T-cell (primary cell): Measurements from ENCODE around the gene VENTX. TPM values are rescaled to one million over a fixed set of nuclear protein-coding genes. Genes with fewer than 3 reads are reported as not detected.

Experiments used
- ATAC-seq, 4 experiments: fragments of 200-7000 bp in 3 of 4; fragments of 150-1000 bp in 1 of 4; cut with Tn5 transposase; replicated peaks in 1 of 4; 1 replicate in 3 of 4; 2 replicates in 1 of 4; pipeline ENCODE4 v1.10.0; 2021; ENCODE audit warnings: moderate library complexity in 3 of 4, mild to moderate bottlenecking in 2 of 4, moderate number of reproducible peaks in 1 of 4
- CTCF ChIA-PET, 2 donors: fragments of 300-600 bp; sonication (Branson Sonifier 250); formaldehyde crosslinking; loops; one replicate each; lab custom pipeline; 2022; ENCODE audit warnings: antibody characterized with exemption in 2 of 2; lab: Charles Lee
- POLR2A ChIA-PET, 2 donors: fragments of 300-600 bp; sonication (Branson Sonifier 250); formaldehyde crosslinking; loops; one replicate each; lab custom pipeline; 2022; ENCODE audit warnings: antibody characterized with exemption in 2 of 2; lab: Charles Lee
- DNase-seq, 35 experiments: peaks; one replicate each; pipeline versions ENCODE4 v3.0.0 to v3.0.0-alpha.2; 2013 to 2023
- H3K27ac ChIP-seq: one replicate; pipeline ENCODE4 v1.5.1; 2013; ENCODE audit warnings: low read length
- H3K27me3 ChIP-seq, 2 experiments: replicated peaks in 1 of 2; 1 replicate in 1 of 2; 2 replicates in 1 of 2; pipeline versions ENCODE4 v1.6.1 to v1.7.0; 2013; ENCODE audit warnings: low read length in 1 of 2, mixed read lengths in 1 of 2; ENCODE audit not compliant: control insufficient read depth in 2 of 2, insufficient read depth in 2 of 2; ENCODE audit errors: extremely low read depth in 1 of 2
- H3K36me3 ChIP-seq, 2 donors: 1 replicate in 1 of 2; 2 replicates in 1 of 2; pipeline versions ENCODE4 v1.6.1 to v1.7.0; 2013; ENCODE audit warnings: low read length in 1 of 2; ENCODE audit not compliant: control insufficient read depth in 2 of 2, insufficient read depth in 1 of 2; ENCODE audit errors: extremely low read depth in 1 of 2
- H3K4me1 ChIP-seq, 2 experiments: 1 replicate in 1 of 2; 2 replicates in 1 of 2; pipeline versions ENCODE4 v1.6.1 to v1.7.0; 2013; ENCODE audit warnings: low read length in 2 of 2, mixed read lengths in 1 of 2; ENCODE audit not compliant: insufficient read depth in 2 of 2, control insufficient read depth in 1 of 2; ENCODE audit errors: extremely low read depth in 1 of 2
- H3K4me3 ChIP-seq, 2 donors: 1 replicate in 1 of 2; 2 replicates in 1 of 2; pipeline versions ENCODE4 v1.5.1 to v1.7.0; 2013; ENCODE audit warnings: mild to moderate bottlenecking in 2 of 2, low read length in 1 of 2, moderate library complexity in 1 of 2; ENCODE audit not compliant: control insufficient read depth in 1 of 2; ENCODE audit errors: extremely low read depth in 1 of 2
- H3K9me3 ChIP-seq: 2 replicates; pipeline ENCODE4 v1.7.0; 2013
- H3K27ac Mint-ChIP-seq, 2 donors: one replicate each; pipeline ENCODE4 v1.8.0; 2020 to 2021; ENCODE audit warnings: mild to moderate bottlenecking in 2 of 2, mixed read lengths in 2 of 2
- H3K27me3 Mint-ChIP-seq, 2 donors: one replicate each; pipeline ENCODE4 v1.8.0; 2021 to 2022; ENCODE audit warnings: mixed read lengths in 2 of 2
- H3K36me3 Mint-ChIP-seq: one replicate; pipeline ENCODE4 v1.8.0; 2021; ENCODE audit warnings: mixed read lengths
- H3K4me1 Mint-ChIP-seq, 3 donors: one replicate each; pipeline ENCODE4 v1.8.0; 2020 to 2022; ENCODE audit warnings: mixed read lengths in 3 of 3, mild to moderate bottlenecking in 1 of 3
- H3K4me3 Mint-ChIP-seq, 3 donors: one replicate each; pipeline ENCODE4 v1.8.0; 2020 to 2022; ENCODE audit warnings: mild to moderate bottlenecking in 3 of 3, mixed read lengths in 3 of 3, moderate library complexity in 3 of 3
- H3K9me3 Mint-ChIP-seq, 3 donors: one replicate each; pipeline ENCODE4 v1.8.0; 2020 to 2022; ENCODE audit warnings: mixed read lengths in 3 of 3
- WGBS: methylation state at CpG from one replicate; pipeline ENCODE4 v1.1.5; 2013; ENCODE audit warnings: missing lambda C conversion rate; ENCODE audit not compliant: insufficient coverage; 5-methylcytosine and 5-hydroxymethylcytosine counted together
- total RNA-seq, 35 experiments: library from RNA in 6 of 35; stranded (reverse) in 6 of 35; fragments of 120-200 nt in 1 of 35; gene quantifications; one replicate each; pipeline versions ENCODE4 v1.2.1 to v1.2.4 and lab custom pipeline; 2013 to 2026

Gene VENTX
- total RNA-seq, 5 donors from 2014 or later (not counting 1 experiment from before 2014, with no cell fraction given), result 0.12 to 0.13 (median 0.12) TPM; not detected in 2

DNA sequence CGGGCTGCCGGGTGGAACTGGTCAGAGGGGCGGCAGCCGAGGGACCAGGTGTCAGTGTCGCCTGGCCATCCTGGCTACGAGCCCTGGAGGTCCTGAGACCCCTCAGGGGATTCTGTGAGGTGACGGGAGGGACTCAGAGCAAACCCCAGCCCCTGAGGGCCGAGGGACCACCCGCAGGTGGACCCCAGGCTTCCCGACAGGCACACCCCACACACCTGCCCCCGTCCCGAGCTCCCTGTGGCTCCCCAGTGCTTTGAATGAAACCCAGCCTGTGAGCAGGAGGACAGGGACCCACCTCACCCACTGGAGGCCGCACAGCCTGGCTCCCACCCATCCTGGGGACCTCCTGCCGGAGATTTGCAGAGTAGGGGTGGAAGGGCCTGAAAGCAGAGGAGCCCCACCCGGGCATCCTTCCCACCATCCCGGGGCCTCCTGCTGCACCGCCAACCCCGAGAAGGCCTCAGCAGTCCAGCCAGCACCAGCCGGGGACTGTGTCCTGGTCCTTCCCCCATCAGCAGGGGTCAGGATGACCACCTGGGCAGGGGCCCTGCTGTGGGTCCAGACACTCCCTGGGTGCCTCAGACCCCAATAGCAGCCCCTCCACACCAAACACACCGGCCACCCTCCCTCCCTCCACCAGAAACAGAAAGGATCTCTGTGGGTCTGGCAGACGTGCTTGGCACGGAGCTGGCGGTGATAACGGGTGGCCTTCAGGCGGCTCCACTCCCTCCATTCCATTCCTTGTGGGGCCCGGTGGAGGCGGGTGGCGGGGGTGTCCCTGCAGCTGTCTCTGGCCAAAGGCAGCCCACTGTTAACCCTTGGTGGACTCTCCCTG, 13.9 kb downstream of the VENTX start:
- Mint-ChIP-seq H3K4me1 (peaks cover 0 to 10% (median 1%) of the 10 kb centered on the region in 3 donors), H3K4me3 (no peak overlapping the region), H3K36me3 (no peaks in the 10 kb centered on the region), H3K27me3 (peaks cover 0 to 6% of the 10 kb centered on the region in 2 donors), H3K27ac (no peak overlapping the region), H3K9me3 (no peaks in the 10 kb centered on the region)
- ATAC-seq (no peak), DNase-seq (no peak)
- POLR2A ChIA-PET, result no interaction called here
- Histone ChIP-seq H3K27ac (no peak overlapping the region), H3K9me3 (no peaks in the 10 kb centered on the region), H3K27me3 (peaks cover 0 to 6% of the 10 kb centered on the region in 2 experiments), H3K4me1 (no peaks in the 10 kb centered on the region), H3K4me3 (no peak overlapping the region), H3K36me3 (no peaks in the 10 kb centered on the region)
- 86% methylated on average over 19 of the region's 28 CpGs for WGBS
- CTCF ChIA-PET, result no interaction called here

- H3K9me3 ChIP-seq, result no peaks in the 10 kb centered on the region
- no peaks in the 10 kb centered on the region for H3K36me3 Mint-ChIP-seq
- ChIA-PET POLR2A (no interaction called here), CTCF (no interaction called here)
- no peaks in the 10 kb centered on the region for H3K36me3 ChIP-seq
- DNase-seq (no peak), ATAC-seq (no peak)
- peaks cover 4% of the 10 kb centered on the region in 2 experiments for H3K4me1 ChIP-seq
- H3K4me3 Mint-ChIP-seq, result no peak overlapping the region
- H3K4me3 ChIP-seq, result no peak overlapping the region
- H3K27ac Mint-ChIP-seq, result no peak overlapping the region
- H3K9me3 Mint-ChIP-seq, result no peaks in the 10 kb centered on the region
- 50% methylated on average over 2 of the region's 12 CpGs for WGBS
- H3K27ac ChIP-seq, result no peak overlapping the region
- peaks cover 0 to 5% of the 10 kb centered on the region in 2 experiments for H3K27me3 ChIP-seq
- H3K27me3 Mint-ChIP-seq, result peaks cover 0 to 4% of the 10 kb centered on the region in 2 donors
- peaks cover 0 to 12% (median 4%) of the 10 kb centered on the region in 3 donors for H3K4me1 Mint-ChIP-seq
Measured at GRCh38 chr10:133252223-133252552, 14.5 kb downstream of the VENTX start.

DNA sequence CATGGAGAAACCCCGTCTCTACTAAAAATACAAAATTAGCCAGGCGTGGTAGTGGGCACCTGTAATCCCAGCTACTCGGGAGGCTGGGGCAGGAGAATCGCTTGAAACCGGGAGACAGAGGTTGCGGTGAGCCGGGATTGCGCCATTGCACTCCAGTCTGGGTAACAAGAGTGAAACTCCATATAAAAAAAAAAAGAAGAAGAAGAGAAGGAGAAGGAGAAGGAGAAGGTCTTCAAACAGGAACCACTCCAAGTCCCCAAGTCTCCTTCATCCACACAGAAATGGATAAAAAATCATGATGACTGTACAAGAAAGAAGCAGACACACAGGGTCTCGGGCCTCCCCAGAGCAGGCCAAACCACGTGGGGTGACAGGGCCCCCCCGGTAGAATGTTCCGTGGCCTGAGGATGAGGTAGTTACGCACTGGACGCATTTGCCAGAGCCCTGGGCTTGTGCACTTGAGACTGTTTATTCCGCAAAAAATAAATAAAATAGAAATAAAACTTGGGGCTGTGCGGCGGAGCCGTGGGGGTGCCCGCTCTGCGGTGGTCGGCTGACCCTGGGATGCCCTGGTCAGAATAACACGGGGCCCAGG, 15.8 kb downstream of the VENTX start:
- Histone ChIP-seq H3K36me3 (no peaks in the 10 kb centered on the region), H3K4me3 (no peak overlapping the region), H3K4me1 (peaks cover 13 to 17% of the 10 kb centered on the region in 2 experiments), H3K27me3 (peaks cover 0 to 2% of the 10 kb centered on the region in 2 experiments), H3K27ac (no peak overlapping the region), H3K9me3 (no peaks in the 10 kb centered on the region)
- no peaks in the 10 kb centered on the region for H3K9me3 Mint-ChIP-seq
- H3K27me3 Mint-ChIP-seq, result peaks cover 0 to 4% of the 10 kb centered on the region in 2 donors
- ChIA-PET CTCF (no interaction called here), POLR2A (no interaction called here)
- H3K36me3 Mint-ChIP-seq, result no peaks in the 10 kb centered on the region
- DNase-seq, result no peak
- peaks cover 13 to 24% (median 16%) of the 10 kb centered on the region in 3 donors for H3K4me1 Mint-ChIP-seq
- no peak overlapping the region for H3K27ac Mint-ChIP-seq
- ATAC-seq, result no peak
- WGBS, result 90% methylated on average over 13 of the region's 22 CpGs
- no peak overlapping the region for H3K4me3 Mint-ChIP-seq

GRCh38 chr10:133254421-133255120, 16.9 kb downstream of the VENTX start:
- no peak overlapping the region for H3K27ac ChIP-seq
- Mint-ChIP-seq H3K9me3 (no peaks in the 10 kb centered on the region), H3K36me3 (no peaks in the 10 kb centered on the region), H3K4me1 (peaks cover 20 to 32% (median 26%) of the 10 kb centered on the region in 3 donors), H3K4me3 (no peak overlapping the region), H3K27ac (peak overlapping the region in 1 of 2 donors; percentile 55), H3K27me3 (peaks cover 0 to 4% of the 10 kb centered on the region in 2 donors)
- ChIA-PET CTCF (no interaction called here), POLR2A (no interaction called here)
- H3K4me1 ChIP-seq, result peaks cover 22 to 28% of the 10 kb centered on the region in 2 experiments
- 84% methylated on average over 12 of the region's 13 CpGs for WGBS
- no peak for ATAC-seq
- no peaks in the 10 kb centered on the region for H3K36me3 ChIP-seq
- DNase-seq, result no peak
- H3K4me3 ChIP-seq, result no peak overlapping the region
- peaks cover 0 to 2% of the 10 kb centered on the region in 2 experiments for H3K27me3 ChIP-seq
- H3K9me3 ChIP-seq, result no peaks in the 10 kb centered on the region

- no peak for ATAC-seq
- no peaks in the 10 kb centered on the region for H3K9me3 ChIP-seq
- Mint-ChIP-seq H3K4me3 (no peak overlapping the region), H3K27ac (no peak overlapping the region), H3K27me3 (peaks cover 0 to 1% of the 10 kb centered on the region in 2 donors), H3K9me3 (no peaks in the 10 kb centered on the region), H3K36me3 (no peaks in the 10 kb centered on the region), H3K4me1 (peaks cover 28 to 37% (median 33%) of the 10 kb centered on the region in 3 donors)
- peaks cover 0 to 2% of the 10 kb centered on the region in 2 experiments for H3K27me3 ChIP-seq
- peaks cover 23 to 36% of the 10 kb centered on the region in 2 experiments for H3K4me1 ChIP-seq
- no peak overlapping the region for H3K4me3 ChIP-seq
- WGBS, result 96% methylated on average over 8 of the region's 15 CpGs
- CTCF ChIA-PET, result no interaction called here
- no peak overlapping the region for H3K27ac ChIP-seq
- DNase-seq, result no peak
- POLR2A ChIA-PET, result no interaction called here
- H3K36me3 ChIP-seq, result no peaks in the 10 kb centered on the region
Measured at GRCh38 chr10:133255323-133255722, 17.7 kb downstream of the VENTX start.

GRCh38 chr10:133257489-133258065, 19.9 kb downstream of the VENTX start:
- peak overlapping the region in 2 of 3 donors; percentile 28 to 77 for H3K4me3 Mint-ChIP-seq
- H3K36me3 Mint-ChIP-seq, result no peaks in the 10 kb centered on the region
- peaks cover 28 to 54% of the 10 kb centered on the region in 2 experiments for H3K4me1 ChIP-seq
- H3K4me3 ChIP-seq, result no peak overlapping the region
- no peaks in the 10 kb centered on the region for H3K9me3 Mint-ChIP-seq
- no peaks in the 10 kb centered on the region for H3K9me3 ChIP-seq
- H3K4me1 Mint-ChIP-seq, result peaks cover 40 to 52% (median 48%) of the 10 kb centered on the region in 3 donors
- H3K27me3 Mint-ChIP-seq, result no peaks in the 10 kb centered on the region
- H3K27me3 ChIP-seq, result peaks cover 0 to under 1% of the 10 kb centered on the region in 2 experiments
- WGBS, result 35% methylated on average over 23 of the region's 27 CpGs
- peak overlapping the region; percentile 86 to 90 for H3K27ac Mint-ChIP-seq
- peak in 4 of 35 experiments; percentile 23 to 45 (median 32) for DNase-seq
- POLR2A ChIA-PET, result no interaction called here
- CTCF ChIA-PET, result no interaction called here
- ATAC-seq, result peak in 1 of 4 experiments; percentile 7
- H3K27ac ChIP-seq, result peak overlapping the region; percentile 75
- H3K36me3 ChIP-seq, result peaks cover 0 to 3% of the 10 kb centered on the region in 2 donors
